GM10266 (cell line): ENCODE data around the gene OXT.
"Not testable (repeated sequence)": the region's sequence is repeated elsewhere in the genome, so short reads cannot be mapped to it uniquely, and the experiment has no call there.

Source experiments
- DNase-seq: peaks from one replicate; pipeline ENCODE4 v3.0.0; 2012; ENCODE audit errors: extremely low spot score
- TF ChIP-seq, protein P1 (sequence below): IDR thresholded peaks from 2 replicates; pipeline ENCODE4 v1.5.1; 2012; ENCODE audit warnings: mild to moderate bottlenecking, low read depth; ENCODE audit not compliant: control insufficient read depth, insufficient read depth; ENCODE audit errors: missing control alignments

The OXT gene

DNA sequence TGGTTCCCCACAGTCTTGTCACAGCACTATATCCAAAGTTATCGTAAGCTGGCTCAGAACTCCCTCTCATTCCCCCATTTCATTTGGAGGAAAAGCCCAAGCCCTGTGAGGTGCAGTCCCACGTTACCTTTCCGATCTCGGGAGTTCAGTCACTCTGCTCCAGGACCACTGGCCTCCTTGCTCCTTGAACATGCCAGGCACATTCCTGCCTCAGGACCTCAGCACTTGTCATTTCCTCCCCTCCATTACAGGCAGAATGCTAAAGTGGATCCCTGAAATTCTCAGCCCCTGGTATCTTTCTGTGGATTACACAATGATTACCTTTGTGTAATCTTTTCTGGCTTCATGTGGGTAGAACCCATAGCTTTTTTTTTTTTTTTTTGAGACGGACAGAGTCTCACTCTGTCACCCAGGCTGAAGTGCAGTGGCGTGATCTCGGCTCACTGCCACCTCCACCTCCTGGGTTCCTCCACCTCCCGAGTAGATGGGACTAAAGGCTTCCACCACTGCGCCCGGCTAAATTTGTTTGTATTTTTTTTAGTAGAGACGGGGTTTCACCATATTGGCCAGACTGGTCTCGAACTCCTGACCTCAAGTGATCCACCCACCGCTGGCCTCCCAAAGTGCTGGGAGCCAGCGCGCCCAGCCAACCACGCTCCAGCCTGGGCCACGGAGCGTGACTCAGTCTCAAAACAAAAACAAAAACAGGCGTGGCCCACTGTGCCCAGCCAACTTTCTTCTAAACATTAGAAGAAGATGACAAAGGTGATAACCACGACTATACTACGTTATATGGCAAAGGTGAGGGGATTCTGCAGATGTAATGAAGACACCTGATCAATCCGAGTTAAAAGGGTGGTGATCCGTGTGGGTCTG lies 4.0 kb upstream of the OXT start:
- TF ChIP-seq, protein P1, sequence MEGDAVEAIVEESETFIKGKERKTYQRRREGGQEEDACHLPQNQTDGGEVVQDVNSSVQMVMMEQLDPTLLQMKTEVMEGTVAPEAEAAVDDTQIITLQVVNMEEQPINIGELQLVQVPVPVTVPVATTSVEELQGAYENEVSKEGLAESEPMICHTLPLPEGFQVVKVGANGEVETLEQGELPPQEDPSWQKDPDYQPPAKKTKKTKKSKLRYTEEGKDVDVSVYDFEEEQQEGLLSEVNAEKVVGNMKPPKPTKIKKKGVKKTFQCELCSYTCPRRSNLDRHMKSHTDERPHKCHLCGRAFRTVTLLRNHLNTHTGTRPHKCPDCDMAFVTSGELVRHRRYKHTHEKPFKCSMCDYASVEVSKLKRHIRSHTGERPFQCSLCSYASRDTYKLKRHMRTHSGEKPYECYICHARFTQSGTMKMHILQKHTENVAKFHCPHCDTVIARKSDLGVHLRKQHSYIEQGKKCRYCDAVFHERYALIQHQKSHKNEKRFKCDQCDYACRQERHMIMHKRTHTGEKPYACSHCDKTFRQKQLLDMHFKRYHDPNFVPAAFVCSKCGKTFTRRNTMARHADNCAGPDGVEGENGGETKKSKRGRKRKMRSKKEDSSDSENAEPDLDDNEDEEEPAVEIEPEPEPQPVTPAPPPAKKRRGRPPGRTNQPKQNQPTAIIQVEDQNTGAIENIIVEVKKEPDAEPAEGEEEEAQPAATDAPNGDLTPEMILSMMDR = no peak
- no peak for DNase-seq

DNA sequence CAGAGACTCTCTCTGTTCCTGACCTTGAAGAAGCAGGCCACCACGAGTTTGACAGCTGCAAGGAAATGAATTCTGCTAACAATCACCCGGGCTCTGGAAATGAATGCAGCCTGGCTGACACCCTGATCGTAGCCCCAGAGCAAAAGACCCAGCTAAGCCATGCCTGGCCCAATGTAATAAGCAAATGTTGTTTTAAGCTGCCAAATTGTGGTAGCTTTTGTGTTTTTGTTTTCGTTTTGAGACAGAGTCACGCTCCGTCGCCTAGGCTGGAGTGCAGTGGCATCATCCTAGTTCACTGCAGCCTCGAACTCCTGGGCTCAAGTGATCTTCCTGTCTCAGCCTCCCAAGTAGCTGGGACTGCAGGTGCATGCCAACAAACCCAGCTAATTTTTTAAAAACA lies 3.3 kb upstream of the OXT start:
- TF ChIP-seq, protein P1 = no peak
- DNase-seq = no peak

DNA sequence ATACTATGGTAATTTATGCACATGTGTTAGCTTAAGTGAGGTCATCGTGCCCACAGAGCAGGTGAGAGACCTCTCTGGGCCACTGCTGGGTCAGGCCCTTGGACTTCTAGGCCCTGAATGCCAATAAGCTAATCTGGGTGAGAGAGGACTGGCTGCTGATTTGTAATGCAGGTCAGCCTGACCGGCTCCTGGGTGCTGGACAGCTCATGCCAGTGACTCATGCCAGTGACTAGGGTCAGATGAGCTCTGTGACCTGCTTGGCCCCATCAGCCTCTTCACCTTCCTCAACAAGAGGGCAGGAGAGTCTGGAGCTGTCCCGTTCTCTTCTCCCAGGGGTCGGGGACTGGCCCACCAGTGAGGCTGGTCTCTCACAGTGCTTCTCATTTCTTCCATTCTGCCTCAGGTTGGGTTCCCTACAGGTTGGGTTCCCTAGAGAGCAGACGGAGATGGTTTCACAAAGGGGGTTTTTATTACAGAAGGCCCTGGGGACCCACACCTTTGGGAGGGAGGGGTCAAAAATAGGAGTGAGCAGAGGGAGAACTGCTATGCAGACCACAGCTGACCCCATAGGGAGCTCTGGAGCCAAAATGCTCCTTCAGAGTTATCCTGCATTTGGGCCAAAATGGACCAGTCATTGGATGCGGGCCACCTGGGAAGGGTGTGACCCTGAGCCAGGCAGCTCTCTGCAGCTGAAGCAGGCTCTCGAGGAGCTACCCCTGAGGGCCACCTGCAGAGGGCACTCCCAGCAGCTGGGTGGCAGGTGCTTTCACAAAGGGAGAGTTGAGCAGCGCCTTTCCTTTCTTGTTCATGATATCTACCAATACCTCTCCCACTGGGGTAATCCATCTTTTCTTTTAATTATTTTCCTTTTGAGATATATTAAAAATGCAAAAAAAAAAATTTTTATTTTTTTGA lies 2.2 kb upstream of the OXT start:
- DNase-seq = no peak
- TF ChIP-seq, protein P1 = peak; percentile 41

DNA sequence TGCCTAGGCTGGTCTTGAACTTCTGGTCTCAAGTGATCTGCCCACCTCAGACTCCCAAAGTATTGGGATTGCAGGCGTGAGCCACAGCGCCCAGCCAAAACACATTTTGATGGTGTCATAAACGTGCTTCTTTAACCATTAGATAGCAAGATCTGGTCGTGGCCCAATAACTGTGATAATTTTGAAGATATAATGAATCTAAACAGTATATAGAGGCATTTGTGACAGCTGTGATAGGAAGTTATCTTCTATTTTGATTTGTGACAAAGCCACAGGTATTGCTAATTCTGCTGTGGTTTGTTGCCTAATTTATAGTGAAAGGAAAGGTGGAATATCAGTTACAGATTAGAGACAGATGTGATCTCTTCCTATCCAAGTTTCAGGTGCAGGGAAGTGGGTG lies 695 bp upstream of the OXT start:
- no peak for DNase-seq
- TF ChIP-seq, protein P1 = no peak

DNA sequence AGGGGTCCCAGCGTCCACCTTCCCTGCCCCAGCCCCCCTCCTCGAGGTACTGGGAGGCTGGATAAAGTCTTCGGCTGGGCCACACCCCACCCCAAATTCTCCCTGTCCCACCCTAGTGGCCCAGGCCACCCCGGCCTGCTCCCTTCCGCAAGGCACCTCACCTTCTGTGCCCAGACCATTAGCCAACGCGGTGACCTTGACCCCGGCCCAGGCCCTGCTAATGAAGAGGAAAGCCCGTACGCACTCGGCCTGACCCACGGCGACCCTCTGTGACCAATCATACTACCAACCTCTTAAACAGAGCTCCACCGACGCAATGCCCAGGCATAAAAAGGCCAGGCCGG lies 182 bp upstream of the OXT start:
- TF ChIP-seq, protein P1 = no peak
- no peak for DNase-seq

DNA sequence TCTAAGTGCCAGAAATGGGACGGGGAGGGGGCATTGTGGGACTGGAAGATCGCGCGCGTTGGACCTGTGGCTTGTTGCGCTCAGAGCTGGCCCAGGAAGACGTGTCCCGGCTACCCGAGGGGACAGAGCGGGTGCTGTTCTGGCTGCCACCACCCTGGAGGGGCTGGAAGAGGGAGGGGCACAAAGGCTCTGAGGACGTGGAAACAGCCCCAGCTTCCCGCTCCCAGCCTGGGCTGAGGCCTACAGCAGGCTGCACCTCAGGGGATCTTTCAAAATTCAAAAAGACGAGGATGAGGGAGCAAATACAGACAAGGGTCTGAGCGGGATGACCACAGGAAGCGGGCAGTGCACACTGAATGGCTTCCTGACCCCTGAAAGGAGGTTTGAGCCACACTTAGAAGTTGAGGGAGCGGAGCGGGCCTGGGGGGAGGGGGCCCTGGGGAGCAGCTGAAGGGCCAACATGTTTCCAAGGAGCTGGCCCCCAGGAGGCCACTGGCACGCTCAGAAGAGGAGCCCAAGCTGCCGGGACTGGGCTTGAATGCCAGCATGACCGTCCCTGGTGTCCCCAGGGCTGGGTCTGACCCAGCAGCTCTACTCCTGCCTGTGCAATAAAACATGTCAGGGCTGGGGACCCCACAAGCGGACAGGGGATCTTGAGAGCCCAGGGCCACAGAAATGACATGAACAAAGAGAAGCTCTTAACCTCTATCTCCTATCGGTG lies 1.3 kb downstream of the OXT start:
- no peak for DNase-seq
- TF ChIP-seq, protein P1 = no peak

DNA sequence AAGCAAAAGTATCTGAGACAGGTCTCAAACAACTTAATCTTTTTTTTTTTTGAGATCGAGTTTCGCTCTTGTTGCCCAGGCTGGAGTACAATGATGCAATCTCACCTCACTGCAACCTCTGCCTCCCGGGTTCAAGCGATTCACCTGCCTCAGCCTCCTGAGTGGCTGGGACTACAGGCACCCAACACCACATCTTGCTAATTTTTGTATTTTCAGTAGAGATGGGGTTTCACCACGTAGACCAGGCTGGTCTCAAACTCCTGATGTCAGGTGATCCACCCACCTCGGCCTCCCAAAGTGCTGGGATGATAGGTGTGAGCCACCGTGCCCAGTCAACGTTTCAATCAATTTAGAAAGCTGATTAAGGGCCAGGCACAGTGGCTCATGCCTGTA lies 1.8 kb downstream of the OXT start:
- not testable (repeated sequence) for DNase-seq
